WTC11 (cell line): ENCODE results near the gene OCEL1. TPM values are rescaled to one million over a fixed set of nuclear protein-coding genes. Genes with fewer than 3 reads are reported as not detected.
A peak's percentile ranks its signal among the peaks of the same experiment; 100 is the strongest.

Experiments
- ATAC-seq: fragments of 200-7000 bp; cut with Tn5 transposase; 2 replicates; pipeline ENCODE4 v1.10.0; 2021; ENCODE audit warnings: mild to moderate bottlenecking, moderate library complexity
- CTCF ChIA-PET: fragments of 300-600 bp; sonication (Branson Sonifier 250); formaldehyde crosslinking; loops from one replicate; lab custom pipeline; 2021; ENCODE audit warnings: antibody characterized with exemption; lab: Charles Lee
- POLR2A ChIA-PET: fragments of 350-600 bp; sonication (Branson Sonifier 250); formaldehyde crosslinking; loops from one replicate; lab custom pipeline; 2021; ENCODE audit warnings: antibody characterized with exemption; lab: Charles Lee
- DNase-seq: peaks from one replicate; pipeline ENCODE4 v3.0.0; 2021; ENCODE audit warnings: low spot score
- H3K27ac Mint-ChIP-seq: 2 replicates; pipeline ENCODE4 v1.8.0; 2021; ENCODE audit warnings: mixed read lengths
- H3K27me3 Mint-ChIP-seq: 2 replicates; pipeline ENCODE4 v1.8.0; 2021; ENCODE audit warnings: low read depth, mild to moderate bottlenecking, moderate library complexity, mixed read lengths
- H3K36me3 Mint-ChIP-seq: 2 replicates; pipeline ENCODE4 v1.8.0; 2021; ENCODE audit warnings: mixed read lengths
- H3K4me1 Mint-ChIP-seq: 2 replicates; pipeline ENCODE4 v1.8.0; 2022; ENCODE audit warnings: mixed read lengths
- H3K4me3 Mint-ChIP-seq: 2 replicates; pipeline ENCODE4 v1.8.0; 2021; ENCODE audit warnings: mild to moderate bottlenecking, moderate library complexity, mixed read lengths
- H3K9me3 Mint-ChIP-seq: 2 replicates; pipeline ENCODE4 v1.8.0; 2021; ENCODE audit warnings: mixed read lengths
- ATF3 ChIP-seq: sonication (generic); formaldehyde crosslinking; conservative IDR thresholded peaks from 2 replicates; pipeline ENCODE4 v1.8.1; 2022; ENCODE audit warnings: mild to moderate bottlenecking, missing genetic modification reagents
- E2F1 ChIP-seq: sonication (generic); formaldehyde crosslinking; IDR thresholded peaks from 2 replicates; pipeline ENCODE4 v1.8.0; 2022; ENCODE audit warnings: mild to moderate bottlenecking, missing genetic modification reagents
- ESRRA ChIP-seq: sonication (generic); formaldehyde crosslinking; IDR thresholded peaks from 2 replicates; pipeline ENCODE4 v1.8.1; 2022; ENCODE audit warnings: mild to moderate bottlenecking, missing genetic modification reagents, borderline replicate concordance
- FOXK1 ChIP-seq: sonication (generic); formaldehyde crosslinking; IDR thresholded peaks from 2 replicates; pipeline ENCODE4 v1.8.0; 2022; ENCODE audit warnings: mild to moderate bottlenecking, moderate library complexity, missing genetic modification reagents
- FOXP4 ChIP-seq: sonication (generic); formaldehyde crosslinking; IDR thresholded peaks from 2 replicates; pipeline ENCODE4 v1.8.0; 2022; ENCODE audit warnings: mild to moderate bottlenecking, missing genetic modification reagents
- GABPB1 ChIP-seq: sonication (generic); formaldehyde crosslinking; IDR thresholded peaks from 2 replicates; pipeline ENCODE4 v1.8.1; 2023; ENCODE audit warnings: mild to moderate bottlenecking, missing genetic modification reagents
- HMGA2 ChIP-seq: fragments of 250-450 bp; sonication (Bioruptor Pico); IDR thresholded peaks from 2 replicates; pipeline ENCODE4 v1.4.0; 2021; ENCODE audit warnings: mild to moderate bottlenecking, moderate library complexity
- HMGXB4 ChIP-seq: sonication (generic); formaldehyde crosslinking; IDR thresholded peaks from 2 replicates; pipeline ENCODE4 v1.8.1; 2023; ENCODE audit warnings: mild to moderate bottlenecking, moderate library complexity, missing genetic modification reagents
- MAX ChIP-seq: sonication (generic); formaldehyde crosslinking; IDR thresholded peaks from 2 replicates; pipeline ENCODE4 v1.8.0; 2022; ENCODE audit warnings: mild to moderate bottlenecking, missing genetic modification reagents
- MYBL2 ChIP-seq: sonication (generic); formaldehyde crosslinking; IDR thresholded peaks from 2 replicates; pipeline ENCODE4 v1.8.1; 2023; ENCODE audit warnings: mild to moderate bottlenecking, moderate library complexity, missing genetic modification reagents
- PRRX2 ChIP-seq: fragments of 250-450 bp; sonication (Bioruptor Pico); IDR thresholded peaks from 2 replicates; pipeline ENCODE4 v1.8.0; 2021; ENCODE audit warnings: mild to moderate bottlenecking
- RELA ChIP-seq: sonication (generic); formaldehyde crosslinking; IDR thresholded peaks from 2 replicates; pipeline ENCODE4 v1.8.1; 2022; ENCODE audit warnings: missing genetic modification reagents, mild to moderate bottlenecking, borderline replicate concordance
- SMAD4 ChIP-seq: sonication (generic); formaldehyde crosslinking; IDR thresholded peaks from 2 replicates; pipeline ENCODE4 v1.8.0; 2022; ENCODE audit warnings: mild to moderate bottlenecking, missing genetic modification reagents
- SP1 ChIP-seq: sonication (generic); formaldehyde crosslinking; conservative IDR thresholded peaks from 2 replicates; pipeline ENCODE4 v1.8.1; 2022; ENCODE audit warnings: missing genetic modification reagents
- STAT6 ChIP-seq: sonication (generic); formaldehyde crosslinking; conservative IDR thresholded peaks from 2 replicates; pipeline ENCODE4 v1.8.1; 2023; ENCODE audit warnings: mild to moderate bottlenecking, low read depth, missing genetic modification reagents, moderate library complexity
- USF2 ChIP-seq: sonication (generic); formaldehyde crosslinking; IDR thresholded peaks from 2 replicates; pipeline ENCODE4 v1.8.1; 2023; ENCODE audit warnings: mild to moderate bottlenecking, missing genetic modification reagents, moderate library complexity
- ZBTB43 ChIP-seq: sonication (generic); formaldehyde crosslinking; IDR thresholded peaks from 2 replicates; pipeline ENCODE4 v1.8.1; 2023; ENCODE audit warnings: mild to moderate bottlenecking, missing genetic modification reagents
- ZNF219 ChIP-seq: sonication (generic); formaldehyde crosslinking; IDR thresholded peaks from 2 replicates; pipeline ENCODE4 v1.8.0; 2023; ENCODE audit warnings: missing genetic modification reagents, mild to moderate bottlenecking, borderline replicate concordance
- ZNF396 ChIP-seq: fragments of 250-450 bp; sonication (Bioruptor Pico); IDR thresholded peaks from 2 replicates; pipeline ENCODE4 v1.8.0; 2021; ENCODE audit warnings: mild to moderate bottlenecking, moderate library complexity, borderline replicate concordance
- ZNF671 ChIP-seq: fragments of 250-450 bp; sonication (Bioruptor Pico); IDR thresholded peaks from 2 replicates; pipeline ENCODE4 v1.8.0; 2021; ENCODE audit warnings: mild to moderate bottlenecking
- total RNA-seq: library from RNA; stranded (reverse); gene quantifications from 3 replicates; pipeline ENCODE4 v1.2.3, GENCODE V29; 2021

Gene OCEL1
- total RNA-seq, 1 experiment from 2014 or later: 34.0 TPM

- 0 out of 2 replicates have a peak, but pooled peaks have one; percentile 16 for TF ChIP-seq HMGXB4 (CRISPR knock-in tag)
- TF ChIP-seq E2F1 (CRISPR knock-in tag): no peak
- TF ChIP-seq SP1: no peak
- 0 out of 2 replicates have a peak, but pooled peaks have one; percentile 12 for TF ChIP-seq ZBTB43 (CRISPR knock-in tag)
- no peak for TF ChIP-seq ATF3
- TF ChIP-seq ZNF671 (CRISPR knock-in tag): no peak
Measured at GRCh38 chr19:17246681-17247425, 20.8 kb downstream of the OCEL1 start (continued).

- ATAC-seq: peak; percentile 65
- peak; percentile 81 for DNase-seq
- TF ChIP-seq HMGA2 (CRISPR knock-in tag) (no peak), FOXK1 (CRISPR knock-in tag) (peak; percentile 48; the same call in 1 of the 2 replicates), USF2 (CRISPR knock-in tag) (0 out of 2 replicates have a peak, but pooled peaks have one; percentile 4), MAX (CRISPR knock-in tag) (peak; percentile 45; the same call in 1 of the 2 replicates), FOXP4 (no peak), ZNF396 (CRISPR knock-in tag) (no peak), ESRRA (CRISPR knock-in tag) (no peak), SP1 (0 out of 2 replicates have a peak, but pooled peaks have one; percentile 5), ZBTB43 (CRISPR knock-in tag) (no peak), ZNF671 (CRISPR knock-in tag) (no peak), PRRX2 (peak; percentile 27; the same call in 1 of the 2 replicates), MYBL2 (CRISPR knock-in tag) (no peak), RELA (CRISPR knock-in tag) (no peak), GABPB1 (peak; percentile 67; the same call in 1 of the 2 replicates), SMAD4 (CRISPR knock-in tag) (no peak), STAT6 (no peak), ZNF219 (CRISPR knock-in tag) (no peak)
Measured at GRCh38 chr19:17248011-17248776, 22.2 kb downstream of the OCEL1 start.

More at GRCh38 chr19:17248011-17248776, 22.2 kb downstream of the OCEL1 start:
- Mint-ChIP-seq H3K27me3 (no peaks in the 10 kb centered on the region), H3K9me3 (no peaks in the 10 kb centered on the region), H3K36me3 (peaks cover 5% of the 10 kb centered on the region; the same call in 1 of the 2 replicates), H3K4me3 (peak overlapping the region; percentile 61), H3K27ac (peak overlapping the region; percentile 99), H3K4me1 (peaks cover 35% of the 10 kb centered on the region)
- ChIA-PET POLR2A (interaction anchor here (0.5 to 1.6 kb wide), 11 partner anchors 11 to 691 kb away, joined by 3 to 11 read pairs (median 6); partner anchors contain the start of genes ANKLE1, BABAM1, OCEL1 and USE1), CTCF (interaction anchor here (0.7 to 3.8 kb wide), 14 partner anchors 12 to 248 kb away, joined by 3 to 38 read pairs (median 4); partner anchors contain the start of genes BABAM1, DDA1, MRPL34 and OCEL1)
